Osteoblast (primary cell): ENCODE measurements around the gene NR3C2. TPM values are rescaled to one million over a fixed set of nuclear protein-coding genes. Genes with fewer than 3 reads are reported as not detected.

Source experiments
- DNase-seq: peaks from one replicate; pipeline ENCODE4 v3.0.0; 2011; ENCODE audit warnings: low spot score, mixed read lengths; ENCODE audit not compliant: insufficient read length; ENCODE audit errors: missing footprints
- H2AFZ ChIP-seq: 2 replicates; pipeline ENCODE4 v1.6.0; 2011; ENCODE audit warnings: mild to moderate bottlenecking, low read length
- H3K27ac ChIP-seq: 2 replicates; pipeline ENCODE4 v1.5.1; 2011; ENCODE audit warnings: mild to moderate bottlenecking, low read depth, low read length, moderate library complexity
- H3K27me3 ChIP-seq: 2 replicates; pipeline ENCODE4 v1.6.0; 2012; ENCODE audit warnings: mild to moderate bottlenecking, control low read depth, inconsistent platforms, low read length, moderate library complexity; ENCODE audit not compliant: insufficient read depth
- H3K36me3 ChIP-seq: 2 replicates; pipeline ENCODE4 v1.5.1; 2011; ENCODE audit warnings: mild to moderate bottlenecking, low read length, control low read depth, moderate library complexity; ENCODE audit not compliant: insufficient read depth
- H3K4me1 ChIP-seq: 2 replicates; pipeline ENCODE4 v1.5.1; 2011; ENCODE audit warnings: mild to moderate bottlenecking, low read length, control low read depth, moderate library complexity; ENCODE audit not compliant: insufficient read depth
- H3K4me2 ChIP-seq: 2 replicates; pipeline ENCODE4 v1.6.0; 2011; ENCODE audit warnings: mild to moderate bottlenecking, low read length; ENCODE audit not compliant: insufficient read depth
- H3K4me3 ChIP-seq: fragments of 200-600 bp; sonication (generic); 3 replicates; pipeline ENCODE4 v1.5.1; 2012; ENCODE audit warnings: mild to moderate bottlenecking, low read length, inconsistent platforms; ENCODE audit not compliant: insufficient read depth
- H3K79me2 ChIP-seq: 2 replicates; pipeline ENCODE4 v1.6.0; 2012; ENCODE audit warnings: mild to moderate bottlenecking, low read length, control low read depth, inconsistent platforms; ENCODE audit not compliant: insufficient read depth
- H3K9me3 ChIP-seq: 2 replicates; pipeline ENCODE4 v1.5.1; 2011; ENCODE audit warnings: low read depth, low read length, control low read depth
- H4K20me1 ChIP-seq: 2 replicates; pipeline ENCODE4 v1.6.0; 2012; ENCODE audit warnings: mild to moderate bottlenecking, low read length, control low read depth; ENCODE audit not compliant: insufficient read depth
- total RNA-seq: library from RNA; depleted of rRNA; stranded (reverse); fragments of >200 nt; gene quantifications from 2 replicates; pipeline ENCODE4 v1.2.3, GENCODE V29; 2012
- TF ChIP-seq, protein P1 (sequence below): IDR thresholded peaks from 2 replicates; pipeline ENCODE4 v1.5.1; 2011; ENCODE audit warnings: mild to moderate bottlenecking, low read depth, low read length, moderate library complexity; ENCODE audit errors: extremely low read depth

NR3C2 gene
- total RNA-seq, 1 donor, result 0.72 TPM

DNA sequence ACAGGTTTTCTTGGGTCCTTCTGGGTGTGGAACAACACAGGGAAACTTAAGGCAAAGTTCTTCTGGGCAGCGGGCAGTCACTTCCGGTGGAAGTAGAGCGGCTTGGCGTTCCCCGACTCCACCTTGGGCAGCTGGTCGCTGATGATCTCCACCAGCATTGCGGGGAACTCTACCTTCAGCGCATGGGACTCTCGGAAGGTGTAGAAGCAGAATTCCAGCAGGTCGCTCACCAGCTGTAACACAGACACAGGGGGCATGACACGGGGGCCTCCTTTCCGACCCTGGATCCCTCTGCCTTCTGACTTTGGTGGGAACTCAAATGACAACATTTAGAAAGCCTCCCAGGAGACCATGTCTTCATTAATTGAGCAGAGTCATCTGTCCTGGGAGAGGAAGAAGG is 360.9 kb downstream of the NR3C2 start:
- Histone ChIP-seq H3K4me3 (no peak overlapping the region), H3K27ac (no peak overlapping the region), H3K36me3 (peaks cover 4% of the 10 kb centered on the region), H3K4me1 (no peaks in the 10 kb centered on the region), H4K20me1 (no peaks in the 10 kb centered on the region), H3K9me3 (no peaks in the 10 kb centered on the region), H2AFZ (no peak overlapping the region), H3K4me2 (no peak overlapping the region), H3K79me2 (no peaks in the 10 kb centered on the region), H3K27me3 (no peaks in the 10 kb centered on the region)
- DNase-seq, result no peak
- TF ChIP-seq, protein P1, sequence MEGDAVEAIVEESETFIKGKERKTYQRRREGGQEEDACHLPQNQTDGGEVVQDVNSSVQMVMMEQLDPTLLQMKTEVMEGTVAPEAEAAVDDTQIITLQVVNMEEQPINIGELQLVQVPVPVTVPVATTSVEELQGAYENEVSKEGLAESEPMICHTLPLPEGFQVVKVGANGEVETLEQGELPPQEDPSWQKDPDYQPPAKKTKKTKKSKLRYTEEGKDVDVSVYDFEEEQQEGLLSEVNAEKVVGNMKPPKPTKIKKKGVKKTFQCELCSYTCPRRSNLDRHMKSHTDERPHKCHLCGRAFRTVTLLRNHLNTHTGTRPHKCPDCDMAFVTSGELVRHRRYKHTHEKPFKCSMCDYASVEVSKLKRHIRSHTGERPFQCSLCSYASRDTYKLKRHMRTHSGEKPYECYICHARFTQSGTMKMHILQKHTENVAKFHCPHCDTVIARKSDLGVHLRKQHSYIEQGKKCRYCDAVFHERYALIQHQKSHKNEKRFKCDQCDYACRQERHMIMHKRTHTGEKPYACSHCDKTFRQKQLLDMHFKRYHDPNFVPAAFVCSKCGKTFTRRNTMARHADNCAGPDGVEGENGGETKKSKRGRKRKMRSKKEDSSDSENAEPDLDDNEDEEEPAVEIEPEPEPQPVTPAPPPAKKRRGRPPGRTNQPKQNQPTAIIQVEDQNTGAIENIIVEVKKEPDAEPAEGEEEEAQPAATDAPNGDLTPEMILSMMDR, result no peak

DNA sequence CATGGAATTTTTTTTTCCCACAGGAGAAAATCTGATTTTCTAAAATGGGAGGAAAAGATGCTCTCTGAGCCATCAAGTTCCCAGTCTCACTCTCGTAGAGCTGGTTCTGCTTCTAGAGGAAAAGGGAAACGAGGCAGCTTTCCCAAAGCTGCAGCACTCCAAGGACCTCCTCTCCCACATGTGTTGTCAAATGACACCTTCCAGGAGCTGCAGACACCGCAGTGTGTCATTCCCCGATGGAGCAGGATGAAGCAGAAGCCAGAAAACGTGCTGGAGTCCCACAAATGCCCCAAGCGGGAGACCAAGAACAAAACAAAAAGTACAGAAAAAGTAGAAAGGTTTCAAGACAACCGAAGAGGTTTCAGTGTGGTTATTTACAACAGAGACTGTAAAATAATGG is 362.3 kb downstream of the NR3C2 start:
- Histone ChIP-seq H3K4me3 (no peak overlapping the region), H3K36me3 (peaks cover 4% of the 10 kb centered on the region), H3K9me3 (no peaks in the 10 kb centered on the region), H3K27ac (no peak overlapping the region), H3K27me3 (no peaks in the 10 kb centered on the region), H4K20me1 (no peaks in the 10 kb centered on the region), H3K79me2 (no peaks in the 10 kb centered on the region), H3K4me1 (no peaks in the 10 kb centered on the region), H2AFZ (no peak overlapping the region), H3K4me2 (no peak overlapping the region)
- no peak for DNase-seq
- TF ChIP-seq, protein P1, result no peak

DNA sequence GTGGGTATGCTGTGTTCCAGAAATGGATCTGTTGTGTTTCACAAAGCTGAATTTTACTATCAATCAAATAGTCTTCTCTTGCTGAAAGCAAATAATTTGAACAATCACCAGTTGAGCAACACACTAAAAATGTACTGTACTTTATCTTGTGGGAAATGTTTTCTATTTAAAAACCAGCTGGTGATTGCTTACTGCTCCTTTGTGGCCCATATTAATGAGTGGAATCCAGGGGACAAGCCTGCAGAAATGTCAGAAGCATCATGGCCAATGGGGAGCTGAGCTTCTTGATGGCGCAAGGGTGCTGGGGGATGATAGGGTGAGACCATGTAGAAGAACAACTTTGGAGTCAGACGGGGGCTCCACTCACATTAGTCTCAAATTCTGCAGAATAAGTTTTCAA is 364.2 kb downstream of the NR3C2 start:
- H2AFZ ChIP-seq, result no peak overlapping the region
- no peak for DNase-seq
- H3K9me3 ChIP-seq, result no peaks in the 10 kb centered on the region
- TF ChIP-seq, protein P1, result no peak
- H3K27me3 ChIP-seq, result no peaks in the 10 kb centered on the region
- H3K79me2 ChIP-seq, result no peaks in the 10 kb centered on the region
- H3K36me3 ChIP-seq, result peaks cover 13% of the 10 kb centered on the region
- H3K27ac ChIP-seq, result no peak overlapping the region
- no peaks in the 10 kb centered on the region for H3K4me1 ChIP-seq
- no peak overlapping the region for H3K4me3 ChIP-seq
- no peak overlapping the region for H3K4me2 ChIP-seq
- H4K20me1 ChIP-seq, result no peaks in the 10 kb centered on the region

DNA sequence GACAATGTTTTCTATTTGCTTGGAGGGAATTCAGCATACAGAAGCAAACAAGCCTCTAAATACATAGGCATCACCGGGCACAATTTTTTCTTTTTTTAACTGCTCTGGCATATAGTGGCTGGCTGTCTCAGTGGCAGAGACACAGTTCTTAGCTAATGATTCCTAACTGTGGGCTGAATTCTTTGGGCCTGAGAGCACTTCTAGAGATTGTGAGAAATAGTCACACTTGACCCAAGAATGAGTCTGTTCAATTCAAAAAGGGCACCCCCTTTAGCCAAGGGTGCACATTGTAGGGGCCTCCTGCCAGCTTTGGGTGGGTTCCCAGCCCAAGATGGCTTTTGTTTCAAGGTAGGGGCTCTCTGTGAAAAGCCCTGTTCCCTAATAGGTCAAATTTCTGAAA is 364.6 kb downstream of the NR3C2 start:
- Histone ChIP-seq H3K27ac (no peak overlapping the region), H3K9me3 (no peaks in the 10 kb centered on the region), H3K36me3 (peaks cover 13% of the 10 kb centered on the region), H3K4me3 (no peak overlapping the region), H3K79me2 (no peaks in the 10 kb centered on the region), H3K27me3 (no peaks in the 10 kb centered on the region), H3K4me2 (no peak overlapping the region), H4K20me1 (no peaks in the 10 kb centered on the region), H3K4me1 (no peaks in the 10 kb centered on the region), H2AFZ (no peak overlapping the region)
- TF ChIP-seq, protein P1, result no peak
- no peak for DNase-seq
